Measurements from ENCODE around the gene SARS1. TPM values are rescaled to one million over a fixed set of nuclear protein-coding genes. Genes with fewer than 3 reads are reported as not detected.

Gene SARS1
- total RNA-seq, 2 donors from 2014 or later, result 123 to 132 TPM

GRCh38 chr1:109251277-109252166 is 37.8 kb downstream of the SARS1 start:
- DNase-seq (ENCODE audit: low spot score), result no peak
- H3K4me3 ChIP-seq, result no peak overlapping the region
- WGBS, result 97% methylated on average over 32 of the region's 32 CpGs
- H3K9me3 ChIP-seq, result no peaks in the 10 kb centered on the region
- intact Hi-C loops (cut with DNase I), result no loop called here
- H3K27me3 ChIP-seq (replicated peaks; ENCODE audit: insufficient read depth), result no peaks in the 10 kb centered on the region
- no peaks in the 10 kb centered on the region for H3K36me3 ChIP-seq
- H3K27ac ChIP-seq, result no peak overlapping the region
- no peaks in the 10 kb centered on the region for H3K4me1 ChIP-seq (replicated peaks)
- TF ChIP-seq CTCF (IDR thresholded peaks at IDR 0.05) (no peak), POLR2AphosphoS5 (IDR thresholded peaks at IDR 0.05) (no peak), POLR2A (IDR thresholded peaks at IDR 0.05) (no peak)

- Histone ChIP-seq H3K36me3 (no peaks in the 10 kb centered on the region), H3K4me1 (replicated peaks) (no peaks in the 10 kb centered on the region), H3K9me3 (no peaks in the 10 kb centered on the region), H3K4me3 (no peak overlapping the region), H3K27ac (no peak overlapping the region), H3K27me3 (replicated peaks; ENCODE audit: insufficient read depth) (no peaks in the 10 kb centered on the region)
- no peak for TF ChIP-seq CTCF (IDR thresholded peaks at IDR 0.05)
- no peak for TF ChIP-seq POLR2A (IDR thresholded peaks at IDR 0.05)
- TF ChIP-seq POLR2AphosphoS5 (IDR thresholded peaks at IDR 0.05), result no peak
- DNase-seq (ENCODE audit: low spot score), result no peak
- 96% methylated on average over 31 of the region's 31 CpGs for WGBS
- intact Hi-C loops (cut with DNase I), result no loop called here
Observed at GRCh38 chr1:109252167-109252892, 38.6 kb downstream of the SARS1 start.

GRCh38 chr1:109252893-109253802 is 39.4 kb downstream of the SARS1 start:
- intact Hi-C loops (cut with DNase I), result no loop called here
- TF ChIP-seq POLR2A (IDR thresholded peaks at IDR 0.05) (peak; percentile 53), POLR2AphosphoS5 (IDR thresholded peaks at IDR 0.05) (peak; percentile 64), CTCF (IDR thresholded peaks at IDR 0.05) (peak in 1 of 4 experiments; percentile 38)
- no peaks in the 10 kb centered on the region for H3K27me3 ChIP-seq (replicated peaks; ENCODE audit: insufficient read depth)
- no peaks in the 10 kb centered on the region for H3K9me3 ChIP-seq
- 67% methylated on average over 33 of the region's 33 CpGs for WGBS
- peak; percentile 78 for DNase-seq (ENCODE audit: low spot score)
- no peak overlapping the region for H3K4me3 ChIP-seq
- H3K36me3 ChIP-seq, result no peaks in the 10 kb centered on the region
- peak overlapping the region; percentile 60 to 78 for H3K27ac ChIP-seq
- no peaks in the 10 kb centered on the region for H3K4me1 ChIP-seq (replicated peaks)

- 17% methylated on average over 9 of the region's 9 CpGs for WGBS
- Histone ChIP-seq H3K9me3 (no peaks in the 10 kb centered on the region), H3K27ac (peak overlapping the region; percentile 60 to 78), H3K36me3 (no peaks in the 10 kb centered on the region), H3K27me3 (replicated peaks; ENCODE audit: insufficient read depth) (no peaks in the 10 kb centered on the region), H3K4me3 (no peak overlapping the region), H3K4me1 (replicated peaks) (no peaks in the 10 kb centered on the region)
- DNase-seq (ENCODE audit: low spot score), result no peak
- TF ChIP-seq CTCF (IDR thresholded peaks at IDR 0.05) (no peak), POLR2AphosphoS5 (IDR thresholded peaks at IDR 0.05) (no peak), POLR2A (IDR thresholded peaks at IDR 0.05) (no peak)
- intact Hi-C loops (cut with DNase I), result no loop called here
Observed at GRCh38 chr1:109253803-109254620, 40.3 kb downstream of the SARS1 start.

All from prostate gland (tissue), 2 donors.